Measurements from ENCODE around the gene CREB5. TPM values are rescaled to one million over a fixed set of nuclear protein-coding genes. Genes with fewer than 3 reads are reported as not detected.
A peak's percentile ranks its signal among the peaks of the same experiment; 100 is the strongest.

The CREB5 gene
- total RNA-seq, 3 donors from 2014 or later: 17.3 to 19.7 (median 18.0) TPM

DNA sequence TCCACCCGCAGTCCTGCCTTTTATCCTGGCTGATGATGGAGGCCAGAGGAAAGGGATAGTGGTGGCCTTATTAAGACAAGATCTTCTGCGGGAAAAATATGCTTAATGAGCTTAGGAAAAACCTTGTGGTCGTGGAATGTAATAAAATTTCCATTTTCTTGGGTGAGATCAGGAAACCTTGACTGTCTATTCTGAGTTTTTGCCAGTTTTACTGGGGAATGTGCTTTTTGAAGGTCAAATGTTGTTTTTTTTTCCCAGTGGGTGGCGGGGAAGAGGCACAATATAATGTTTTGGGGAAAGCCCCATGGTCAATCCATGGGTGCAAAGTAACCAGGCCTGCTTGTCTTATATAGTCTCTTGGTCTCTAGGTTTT, 118.5 kb downstream of the CREB5 start:
- Histone ChIP-seq H3K36me3 (no peaks in the 10 kb centered on the region), H3K4me1 (no peaks in the 10 kb centered on the region), H3K27me3 (no peaks in the 10 kb centered on the region), H3K27ac (peak overlapping the region in 1 of 2 donors; percentile 51), H3K9me3 (no peaks in the 10 kb centered on the region), H3K4me3 (no peak overlapping the region)
- no peak for DNase-seq (ENCODE audit: low spot score in 2 of 2)
- intact Hi-C loops (cut with DNase I; ENCODE audit: low total_unique reads): no loop called here
- TF ChIP-seq POLR2AphosphoS5 (IDR thresholded peaks at IDR 0.05) (no peak), POLR2A (IDR thresholded peaks at IDR 0.05) (no peak)
- TF ChIP-seq, protein P1, sequence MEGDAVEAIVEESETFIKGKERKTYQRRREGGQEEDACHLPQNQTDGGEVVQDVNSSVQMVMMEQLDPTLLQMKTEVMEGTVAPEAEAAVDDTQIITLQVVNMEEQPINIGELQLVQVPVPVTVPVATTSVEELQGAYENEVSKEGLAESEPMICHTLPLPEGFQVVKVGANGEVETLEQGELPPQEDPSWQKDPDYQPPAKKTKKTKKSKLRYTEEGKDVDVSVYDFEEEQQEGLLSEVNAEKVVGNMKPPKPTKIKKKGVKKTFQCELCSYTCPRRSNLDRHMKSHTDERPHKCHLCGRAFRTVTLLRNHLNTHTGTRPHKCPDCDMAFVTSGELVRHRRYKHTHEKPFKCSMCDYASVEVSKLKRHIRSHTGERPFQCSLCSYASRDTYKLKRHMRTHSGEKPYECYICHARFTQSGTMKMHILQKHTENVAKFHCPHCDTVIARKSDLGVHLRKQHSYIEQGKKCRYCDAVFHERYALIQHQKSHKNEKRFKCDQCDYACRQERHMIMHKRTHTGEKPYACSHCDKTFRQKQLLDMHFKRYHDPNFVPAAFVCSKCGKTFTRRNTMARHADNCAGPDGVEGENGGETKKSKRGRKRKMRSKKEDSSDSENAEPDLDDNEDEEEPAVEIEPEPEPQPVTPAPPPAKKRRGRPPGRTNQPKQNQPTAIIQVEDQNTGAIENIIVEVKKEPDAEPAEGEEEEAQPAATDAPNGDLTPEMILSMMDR (IDR thresholded peaks at IDR 0.05): no peak

DNA sequence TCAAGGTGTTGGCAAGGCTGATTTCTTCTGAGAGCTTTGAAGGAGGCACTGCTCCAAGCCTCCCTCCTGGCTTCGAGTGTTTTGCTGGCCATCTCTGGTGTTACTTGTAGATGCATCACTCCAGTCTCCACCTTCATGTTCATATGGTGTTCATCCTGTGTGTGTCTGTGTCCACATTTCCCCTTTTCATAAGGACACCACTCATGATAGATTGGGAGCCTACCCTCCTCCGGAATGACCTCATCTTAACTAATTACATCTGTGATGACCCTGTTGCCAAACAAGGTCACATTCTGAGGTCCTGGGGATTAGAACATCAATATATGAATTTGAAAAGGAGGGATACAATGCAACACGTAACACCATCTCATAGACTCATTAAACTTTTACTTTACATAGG, 119.0 kb downstream of the CREB5 start:
- Histone ChIP-seq H3K27ac (peak overlapping the region in 1 of 2 donors; percentile 55), H3K36me3 (no peaks in the 10 kb centered on the region), H3K27me3 (no peaks in the 10 kb centered on the region), H3K4me3 (no peak overlapping the region), H3K9me3 (no peaks in the 10 kb centered on the region), H3K4me1 (no peaks in the 10 kb centered on the region)
- intact Hi-C loops (cut with DNase I; ENCODE audit: low total_unique reads): no loop called here
- no peak for DNase-seq (ENCODE audit: low spot score in 2 of 2)
- TF ChIP-seq POLR2A (IDR thresholded peaks at IDR 0.05) (no peak), POLR2AphosphoS5 (IDR thresholded peaks at IDR 0.05) (no peak)
- TF ChIP-seq, protein P1 (IDR thresholded peaks at IDR 0.05): no peak

DNA sequence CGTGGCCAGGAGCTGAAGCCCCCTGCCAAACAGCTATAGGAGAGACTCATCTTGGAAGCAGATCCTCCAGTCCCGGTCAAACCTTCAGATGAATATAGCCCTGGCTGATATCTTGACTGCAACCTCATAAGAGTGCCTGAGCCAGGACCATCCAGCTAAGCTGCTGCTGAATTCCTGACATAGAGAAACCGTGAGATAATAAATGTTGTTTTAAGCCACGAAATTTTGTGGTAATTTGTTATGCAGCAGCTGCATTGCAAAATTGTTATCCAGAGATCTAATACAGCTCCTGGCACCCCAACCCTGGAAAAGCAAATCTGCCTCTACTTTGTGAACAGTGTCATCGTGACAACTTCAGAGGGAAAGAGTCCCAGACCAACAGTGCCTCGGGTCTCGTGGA, 119.9 kb downstream of the CREB5 start:
- Histone ChIP-seq H3K27ac (no peak overlapping the region), H3K36me3 (no peaks in the 10 kb centered on the region), H3K9me3 (no peaks in the 10 kb centered on the region), H3K27me3 (no peaks in the 10 kb centered on the region), H3K4me1 (no peaks in the 10 kb centered on the region), H3K4me3 (no peak overlapping the region)
- DNase-seq (ENCODE audit: low spot score in 2 of 2): no peak
- intact Hi-C loops (cut with DNase I; ENCODE audit: low total_unique reads): no loop called here
- TF ChIP-seq, protein P1 (IDR thresholded peaks at IDR 0.05): no peak
- TF ChIP-seq POLR2A (IDR thresholded peaks at IDR 0.05): no peak
- TF ChIP-seq POLR2AphosphoS5 (IDR thresholded peaks at IDR 0.05): no peak

DNA sequence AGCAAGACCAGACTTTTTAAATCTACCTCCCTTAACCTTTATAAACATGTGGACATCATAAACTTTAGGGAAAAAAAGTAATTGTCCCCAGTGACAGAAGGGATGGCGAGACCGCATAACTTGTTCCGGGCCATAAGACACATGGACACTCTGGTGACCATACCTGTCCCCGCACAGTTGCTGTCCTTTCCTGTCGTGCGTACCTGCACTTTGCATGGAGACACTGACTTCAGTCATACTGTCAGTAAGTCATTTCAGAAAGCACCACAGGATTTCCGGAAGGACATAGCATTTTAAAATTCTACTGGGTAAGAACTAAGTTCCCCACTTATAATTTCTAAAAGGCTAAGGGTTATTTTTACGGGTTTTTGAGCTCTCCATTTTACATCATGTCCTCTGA, 120.9 kb downstream of the CREB5 start:
- H3K4me1 ChIP-seq: no peaks in the 10 kb centered on the region
- no peak overlapping the region for H3K4me3 ChIP-seq
- DNase-seq (ENCODE audit: low spot score in 2 of 2): no peak
- intact Hi-C loops (cut with DNase I; ENCODE audit: low total_unique reads): no loop called here
- H3K27ac ChIP-seq: peak overlapping the region in 1 of 2 donors; percentile 62
- no peaks in the 10 kb centered on the region for H3K27me3 ChIP-seq
- no peaks in the 10 kb centered on the region for H3K36me3 ChIP-seq
- no peaks in the 10 kb centered on the region for H3K9me3 ChIP-seq
- TF ChIP-seq, protein P1 (IDR thresholded peaks at IDR 0.05): no peak

DNA sequence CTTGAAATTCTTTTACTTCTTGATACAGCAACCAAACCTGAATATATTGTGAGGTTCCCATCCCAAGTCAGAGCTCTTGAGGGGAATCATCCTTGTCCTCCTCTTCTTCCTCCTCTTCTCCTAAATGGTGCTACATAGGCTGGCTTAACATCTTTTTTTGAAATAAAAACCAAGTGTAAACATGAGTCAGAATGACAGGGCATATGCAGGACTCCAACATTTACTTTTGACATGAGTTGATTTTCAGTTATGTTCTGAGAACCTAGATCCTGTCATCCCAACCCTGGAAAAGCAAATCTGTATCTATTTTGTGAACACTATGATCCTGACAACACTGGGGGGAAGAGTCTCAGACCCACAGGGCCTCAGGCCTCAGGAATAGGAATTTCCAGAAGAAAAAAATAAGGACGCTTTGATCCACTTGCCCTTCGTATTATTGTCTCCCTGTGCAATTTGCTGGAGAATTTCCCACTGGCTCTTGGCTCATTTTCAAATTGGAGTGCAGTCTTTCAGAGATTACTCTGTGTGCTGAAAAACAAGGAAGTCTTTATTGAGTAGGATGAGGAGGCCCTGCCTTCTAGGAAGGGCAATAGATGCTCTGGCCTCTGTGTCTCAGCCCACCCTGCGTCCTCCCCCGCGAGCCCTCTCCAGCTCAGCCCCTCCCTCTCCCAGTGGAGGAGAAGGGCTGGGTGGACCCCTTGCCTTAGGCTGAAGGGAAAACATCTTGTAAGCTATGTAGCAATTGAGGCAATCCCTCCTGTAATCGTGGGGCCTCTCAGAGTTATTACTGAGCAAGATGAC, 121.6 kb downstream of the CREB5 start:
- TF ChIP-seq, protein P1 (IDR thresholded peaks at IDR 0.05): no peak
- TF ChIP-seq POLR2AphosphoS5 (IDR thresholded peaks at IDR 0.05): peak in 1 of 3 donors; percentile 67
- Histone ChIP-seq H3K36me3 (no peaks in the 10 kb centered on the region), H3K27ac (peak overlapping the region; percentile 27 to 62), H3K4me3 (no peak overlapping the region), H3K9me3 (no peaks in the 10 kb centered on the region), H3K4me1 (no peaks in the 10 kb centered on the region), H3K27me3 (no peaks in the 10 kb centered on the region)
- DNase-seq (ENCODE audit: low spot score in 2 of 2): peak in 1 of 2 donors; percentile 31
- intact Hi-C loops (cut with DNase I; ENCODE audit: low total_unique reads): no loop called here

All from breast epithelium (tissue), 4 donors.